Stimulated activated CD4-positive, alpha-beta T cell treated with anti-CD3 and anti-CD28 coated beads, TNF-alpha, amount 100 ng/mL, for 48 hours (primary cell): Measurements from ENCODE around the gene FAF1.

Experiments used
- DNase-seq, 3 donors: peaks; one replicate each; pipeline ENCODE4 v3.0.0-alpha.2; 2020; ENCODE audit warnings: low read depth in 3 of 3

Gene FAF1

DNA sequence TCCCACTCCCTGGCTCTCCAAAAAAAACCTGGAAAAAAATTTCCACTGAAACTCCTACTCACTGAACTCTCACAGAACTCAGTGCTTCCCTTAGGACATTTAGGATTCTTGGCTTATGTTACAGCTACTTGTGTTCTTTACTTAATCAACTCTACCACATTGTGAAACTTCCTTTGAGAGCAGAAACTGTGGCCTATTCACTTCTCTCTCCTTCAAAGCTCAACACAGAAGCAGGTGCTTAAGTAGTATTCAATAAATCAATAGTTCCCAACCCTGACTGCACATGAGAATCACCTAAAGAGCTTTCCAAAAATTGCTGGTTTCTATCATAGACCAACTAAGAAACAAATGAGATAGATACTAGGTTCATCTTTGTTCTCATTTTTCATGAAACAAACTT, 468.9 kb downstream of the FAF1 start:
- DNase-seq: no peak

- DNase-seq: no peak
Observed at GRCh38 chr1:50490640-50491039, 469.4 kb downstream of the FAF1 start.

- no peak for DNase-seq
Observed at GRCh38 chr1:50488876-50489275, 471.2 kb downstream of the FAF1 start.

GRCh38 chr1:50488356-50488755, 471.7 kb downstream of the FAF1 start:
- DNase-seq: no peak

GRCh38 chr1:50487725-50488124, 472.3 kb downstream of the FAF1 start:
- DNase-seq: no peak

GRCh38 chr1:50481142-50481736, 478.8 kb downstream of the FAF1 start:
- DNase-seq: no peak

- no peak for DNase-seq
Observed at GRCh38 chr1:50476800-50477199, 483.3 kb downstream of the FAF1 start.

DNA sequence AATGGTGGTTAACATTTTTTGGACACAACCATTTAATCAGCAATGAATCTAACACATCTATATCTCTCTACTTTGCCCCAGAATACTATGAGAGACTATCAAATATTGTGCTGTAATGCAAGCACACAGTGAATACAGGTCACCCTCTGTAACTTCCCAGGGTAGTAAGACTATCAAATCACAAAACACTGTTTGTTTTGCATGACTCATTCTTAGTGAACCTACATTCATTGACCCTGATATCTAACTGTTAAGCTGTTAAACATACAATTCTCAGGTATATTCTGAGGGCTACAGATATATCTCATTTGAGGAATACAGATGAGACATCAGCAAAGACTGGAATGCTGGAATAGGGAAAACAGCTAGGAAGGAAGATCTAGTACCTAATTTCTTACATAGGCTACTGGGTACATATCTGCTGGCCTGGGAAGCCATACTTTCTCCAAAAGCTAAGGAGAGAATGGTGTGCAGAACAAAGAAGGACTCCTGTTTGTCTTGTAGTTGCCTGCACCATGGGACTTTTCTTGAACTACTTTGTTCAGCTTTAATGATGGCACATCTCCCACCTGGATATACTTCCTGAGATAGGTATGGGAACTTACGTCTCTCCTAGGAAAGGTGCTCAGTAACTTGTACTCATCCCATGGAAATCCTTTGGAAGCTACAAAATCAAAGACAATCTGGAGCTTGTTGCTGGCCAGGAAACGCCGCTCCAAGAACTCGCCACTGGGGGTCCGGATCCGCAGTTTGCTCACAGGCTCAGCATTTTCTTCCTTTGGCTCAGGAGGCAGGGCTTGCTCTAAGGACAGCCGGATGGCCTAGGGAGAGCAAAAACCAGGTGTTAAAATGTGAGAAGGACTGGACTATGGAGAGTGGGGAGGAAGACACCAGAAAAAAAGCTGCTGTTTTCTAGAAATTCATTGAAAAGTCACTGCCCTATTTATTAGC, 484.9 kb downstream of the FAF1 start:
- no peak for DNase-seq

DNA sequence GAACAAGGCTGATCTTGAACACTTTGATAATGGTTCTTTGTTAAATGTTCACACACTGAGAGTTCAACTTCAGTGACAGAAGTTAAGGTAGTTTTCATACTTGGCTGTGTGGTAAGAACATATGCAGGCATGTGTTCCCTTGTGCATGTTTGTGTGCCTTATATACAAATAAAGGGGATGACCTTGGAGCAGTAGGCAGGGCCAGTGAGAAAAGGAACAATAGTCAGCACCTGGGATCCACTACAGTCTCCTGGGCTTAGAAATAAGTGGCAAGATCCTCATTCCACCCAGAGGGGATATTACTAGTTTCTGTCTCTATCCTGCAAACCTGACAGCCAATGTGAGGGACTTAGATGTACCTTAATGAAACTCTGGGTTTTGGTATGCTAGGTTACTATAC, 486.6 kb downstream of the FAF1 start:
- no peak for DNase-seq

DNA sequence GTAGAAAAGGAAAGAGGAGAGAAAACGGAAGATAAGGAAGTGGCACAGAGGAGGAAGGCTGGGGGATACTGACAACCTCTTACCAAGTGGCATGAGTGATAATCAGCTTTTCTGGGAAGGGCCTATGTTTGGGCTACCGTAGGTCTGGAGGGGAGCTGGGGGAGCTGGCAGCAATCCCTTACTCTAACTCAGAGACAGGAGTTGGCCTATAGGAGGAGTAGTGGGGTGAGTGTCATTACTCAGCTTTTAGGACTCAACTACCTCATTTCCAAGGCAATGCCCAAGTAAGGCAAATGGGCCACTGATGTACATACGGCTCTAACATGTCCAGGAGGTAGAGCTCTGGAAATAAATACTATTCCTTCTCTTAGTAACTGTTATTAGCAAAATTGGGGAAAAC, 488.1 kb downstream of the FAF1 start:
- no peak for DNase-seq

DNA sequence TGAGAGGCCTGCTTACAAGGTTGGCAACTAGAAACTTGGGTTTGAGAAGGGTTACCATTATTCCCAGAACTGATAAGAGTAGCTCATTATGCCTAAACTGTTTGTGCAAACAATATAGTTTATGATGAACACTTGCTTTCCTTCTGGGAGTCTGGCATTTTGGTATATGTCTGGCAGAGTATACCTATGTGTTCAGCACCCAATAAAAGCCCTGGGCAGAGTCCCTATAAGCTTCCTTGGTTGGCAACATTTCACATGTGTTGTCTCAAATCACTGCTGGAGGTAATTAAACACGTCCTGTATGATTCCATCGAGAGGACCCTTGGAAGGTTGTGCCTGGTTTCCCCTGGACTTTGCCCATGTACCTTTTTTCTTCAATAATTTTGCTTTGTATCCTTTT, 497.1 kb downstream of the FAF1 start:
- no peak for DNase-seq

- no peak for DNase-seq
Observed at GRCh38 chr1:50458507-50458906, 501.6 kb downstream of the FAF1 start.

DNA sequence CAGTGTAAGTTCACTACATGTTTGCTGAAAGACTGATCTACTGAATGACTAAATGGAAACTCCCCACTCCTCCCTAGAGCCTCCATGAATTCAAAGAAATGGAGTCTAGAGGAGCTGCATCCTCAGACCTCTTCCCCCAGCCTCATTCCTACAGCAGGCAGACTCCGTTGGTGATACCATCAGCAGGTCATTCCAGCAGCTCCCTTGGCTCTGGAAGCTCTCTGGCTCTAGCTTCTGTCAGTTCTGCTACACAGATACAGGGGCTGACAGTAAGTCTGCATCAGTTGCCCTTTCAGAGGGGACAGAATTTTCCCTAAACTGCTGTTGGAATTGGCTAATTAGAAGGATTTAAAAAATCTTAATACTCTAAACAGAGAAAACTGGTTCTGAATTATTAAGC, 505.2 kb downstream of the FAF1 start:
- no peak for DNase-seq

- no peak for DNase-seq
Observed at GRCh38 chr1:50453266-50453665, 506.8 kb downstream of the FAF1 start.

DNA sequence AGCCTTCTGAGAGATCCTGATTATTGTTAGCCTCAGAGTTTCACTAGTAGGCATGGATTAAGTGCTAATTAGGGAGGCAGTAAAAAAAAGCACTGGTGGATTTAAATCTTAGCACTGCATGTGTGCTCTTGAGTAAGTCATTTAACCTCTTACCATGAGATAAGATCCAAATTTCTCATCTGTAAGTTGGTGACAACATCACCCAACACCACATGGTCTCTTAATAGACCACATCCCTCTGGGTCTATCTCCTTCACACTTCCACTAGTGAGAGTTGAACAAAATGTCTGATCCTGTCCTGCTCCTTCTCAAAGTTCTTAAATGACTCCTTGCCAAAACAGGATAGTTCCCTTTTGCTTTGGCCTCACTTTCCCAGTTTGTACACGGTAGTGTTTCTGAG, 507.4 kb downstream of the FAF1 start:
- no peak for DNase-seq

DNA sequence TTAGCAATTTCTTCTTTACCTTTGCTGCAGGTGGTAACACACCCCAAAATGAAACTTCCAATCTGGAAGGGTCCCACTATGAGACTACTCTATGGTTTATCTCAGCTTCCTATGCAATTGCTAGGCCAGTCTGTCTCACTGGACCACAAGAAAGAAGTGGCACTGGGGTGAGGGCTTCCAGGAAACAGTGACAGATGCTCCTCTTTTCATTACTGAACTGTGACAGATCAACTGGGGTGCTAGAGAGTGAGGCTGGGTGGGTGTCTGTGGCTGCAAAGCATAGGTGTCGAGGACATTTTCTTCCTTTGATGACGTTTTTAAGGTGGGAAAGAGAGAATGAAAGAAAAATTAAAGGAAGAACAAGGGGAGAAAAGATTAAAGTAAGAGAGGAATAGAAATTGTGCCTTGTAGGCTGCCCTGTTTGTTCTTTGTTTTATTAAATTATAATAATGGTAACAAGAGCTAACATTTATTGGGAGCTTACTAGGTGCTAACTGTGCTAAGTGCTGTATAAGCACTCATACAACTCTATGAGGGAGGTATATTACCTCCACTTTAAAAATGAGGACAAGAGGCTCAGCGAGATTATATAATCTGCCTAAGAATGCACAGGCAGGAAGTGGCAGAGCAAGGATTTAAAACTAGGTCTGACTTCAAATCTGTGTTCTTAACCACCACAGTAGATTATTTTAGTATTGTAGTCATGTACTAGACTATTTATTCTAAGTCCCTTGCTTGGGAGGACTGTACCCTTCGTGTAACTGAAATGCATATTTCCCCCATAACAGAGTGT, 509.0 kb downstream of the FAF1 start:
- no peak for DNase-seq

- no peak for DNase-seq
Observed at GRCh38 chr1:50447961-50448360, 512.1 kb downstream of the FAF1 start.

GRCh38 chr1:50441183-50441582, 518.9 kb downstream of the FAF1 start:
- no peak for DNase-seq

GRCh38 chr1:50438945-50439344, 521.1 kb downstream of the FAF1 start:
- DNase-seq: no peak

DNA sequence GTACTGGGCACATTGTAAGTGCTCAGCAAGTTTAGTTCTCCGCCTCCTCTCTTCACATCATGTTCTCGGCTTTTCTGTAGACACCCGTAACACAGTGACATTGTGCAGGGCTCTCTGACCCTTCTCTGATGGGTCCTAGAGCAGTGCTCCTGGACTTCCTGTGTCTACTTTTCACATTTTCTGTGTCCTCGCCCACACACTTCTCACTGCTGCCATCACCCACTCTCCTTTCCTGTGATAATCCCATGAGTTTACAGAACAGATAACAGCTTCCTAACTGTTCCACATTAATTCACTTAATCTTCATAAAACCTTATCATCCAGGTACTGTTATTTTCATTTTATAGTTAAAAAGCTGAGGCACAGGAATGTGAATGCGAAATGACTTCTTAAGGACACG, 523.6 kb downstream of the FAF1 start:
- DNase-seq: no peak

DNA sequence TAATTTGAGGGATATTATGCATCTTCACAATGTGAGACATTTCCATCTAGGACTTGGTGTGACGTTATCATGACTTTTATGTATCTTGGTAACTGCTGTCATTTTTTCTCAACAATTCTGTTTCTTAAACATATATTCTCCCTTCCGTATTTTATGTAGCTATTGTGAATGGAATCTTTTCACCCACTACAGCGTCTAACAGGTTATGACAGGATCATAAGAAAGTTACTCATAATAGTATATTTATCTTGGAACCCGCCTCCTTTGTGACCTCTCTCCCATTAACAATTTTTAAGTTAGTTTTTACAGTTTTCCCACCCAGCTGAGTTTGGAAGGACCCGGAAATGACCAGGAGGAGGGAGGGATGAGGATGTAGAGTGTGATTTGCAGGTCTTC, 530.1 kb downstream of the FAF1 start:
- DNase-seq: no peak
